Activated CD4-positive, alpha-beta T cell treated with anti-CD3 and anti-CD28 coated beads, Interleukin-2, Interleukin-4, amounts not matched to agents 100 ng/mL and 50 ng/mL, durations not matched to agents 16 hours and 8 hours (primary cell): Measurements from ENCODE around the gene CEP131.

Experiments used
- DNase-seq: peaks from one replicate; pipeline ENCODE4 v3.0.0-alpha.2; 2020; ENCODE audit warnings: low spot score

The CEP131 gene

DNA sequence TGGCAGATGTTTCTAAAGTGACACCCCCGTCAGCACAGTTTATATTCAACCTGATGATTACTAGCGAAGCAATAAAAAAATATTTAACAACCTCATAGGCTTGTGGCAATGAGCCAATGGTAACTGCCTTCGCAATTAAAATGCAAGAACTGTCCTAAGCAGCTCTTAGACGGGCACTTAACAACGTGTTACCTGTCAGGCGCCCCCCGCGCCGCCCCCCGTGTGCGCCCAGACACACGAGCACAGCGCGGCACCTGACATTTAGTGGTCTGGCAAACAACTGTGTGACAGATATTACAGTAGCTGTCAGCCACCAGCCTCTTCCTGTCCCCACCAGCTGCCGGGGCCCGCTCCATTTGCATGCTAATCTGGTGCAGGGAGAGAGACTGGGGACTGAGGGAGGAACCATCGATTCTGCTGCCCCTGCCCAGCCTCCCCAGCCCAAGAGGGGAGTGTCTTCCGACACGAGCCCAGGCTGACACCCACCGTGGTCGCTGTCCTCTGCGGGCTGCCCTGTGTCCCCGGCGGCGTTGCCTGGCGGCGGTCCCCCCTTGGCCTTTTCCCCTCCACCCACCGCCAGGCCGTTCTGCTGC is 29.0 kb upstream of the CEP131 start:
- no peak for DNase-seq

GRCh38 chr17:81251094-81251708 is 28.4 kb upstream of the CEP131 start:
- no peak for DNase-seq

GRCh38 chr17:81250286-81251093 is 27.7 kb upstream of the CEP131 start:
- no peak for DNase-seq

GRCh38 chr17:81249223-81250040 is 26.7 kb upstream of the CEP131 start:
- no peak for DNase-seq

- no peak for DNase-seq
Observed at GRCh38 chr17:81248649-81249048, 25.9 kb upstream of the CEP131 start.

DNA sequence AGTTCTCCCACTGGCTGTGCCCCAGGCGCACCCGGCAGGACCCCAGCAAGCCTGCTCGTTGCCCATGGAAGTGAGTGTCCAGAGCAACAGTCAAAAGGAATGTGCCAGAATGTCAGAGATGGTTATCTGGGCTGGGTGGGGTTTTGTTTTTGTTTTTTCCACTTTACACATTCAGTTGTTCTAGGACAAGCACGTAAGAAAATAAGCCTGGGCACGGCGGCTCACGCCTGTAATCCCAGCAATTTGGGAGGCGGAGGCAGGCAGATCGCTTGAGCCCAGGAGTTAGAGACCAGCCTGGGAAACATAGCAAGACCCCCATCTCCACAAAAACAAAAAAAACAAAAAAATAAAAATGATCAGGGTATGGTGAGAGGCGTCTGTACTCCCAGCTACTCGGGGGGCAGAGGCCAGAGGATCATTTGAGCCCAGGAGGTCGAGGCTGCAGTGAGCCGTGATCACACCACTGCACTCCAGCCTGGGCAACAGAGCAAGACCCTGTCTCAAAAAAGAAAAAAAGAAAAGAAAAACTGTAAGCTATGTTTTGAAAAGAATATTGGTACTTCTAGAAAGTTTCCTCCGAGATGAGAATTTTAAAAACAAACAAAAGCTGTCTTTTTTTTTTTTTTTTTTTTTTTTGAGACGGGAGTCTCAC is 24.7 kb upstream of the CEP131 start:
- no peak for DNase-seq

DNA sequence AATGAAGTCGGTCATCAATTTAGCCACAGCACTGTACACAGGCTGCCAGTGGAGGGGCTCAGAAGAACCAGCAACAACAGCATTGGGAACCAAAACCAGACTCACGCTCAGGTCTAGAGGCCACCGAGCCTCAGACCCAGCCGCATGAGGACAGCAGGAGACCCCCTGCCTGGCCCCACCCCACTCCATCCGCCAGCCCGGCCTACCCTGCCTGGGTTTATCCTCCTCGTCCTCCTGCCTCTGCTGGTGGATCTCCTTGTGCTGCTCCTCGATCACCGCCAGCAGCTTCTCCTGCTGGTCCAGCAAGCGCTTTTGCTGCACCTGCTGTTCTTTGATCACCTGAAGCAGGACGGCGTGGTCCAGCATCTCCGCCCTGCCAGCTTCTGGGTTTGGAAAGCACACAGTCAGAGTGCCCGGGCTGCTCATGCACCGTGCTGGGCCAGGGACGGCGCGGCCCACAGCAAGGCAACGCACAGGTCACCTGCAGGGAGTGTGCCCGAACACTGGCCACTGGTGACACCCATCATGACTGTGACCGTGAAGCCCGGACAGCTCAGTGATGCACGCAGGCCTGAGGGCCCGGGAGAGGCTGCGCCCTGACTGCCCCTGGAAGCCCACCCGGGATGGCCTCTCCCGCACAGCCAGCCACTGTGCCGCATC is 24.0 kb upstream of the CEP131 start:
- no peak for DNase-seq

- no peak for DNase-seq
Observed at GRCh38 chr17:81246343-81246670, 23.5 kb upstream of the CEP131 start.

GRCh38 chr17:81245665-81246342 is 23.0 kb upstream of the CEP131 start:
- DNase-seq = no peak

DNA sequence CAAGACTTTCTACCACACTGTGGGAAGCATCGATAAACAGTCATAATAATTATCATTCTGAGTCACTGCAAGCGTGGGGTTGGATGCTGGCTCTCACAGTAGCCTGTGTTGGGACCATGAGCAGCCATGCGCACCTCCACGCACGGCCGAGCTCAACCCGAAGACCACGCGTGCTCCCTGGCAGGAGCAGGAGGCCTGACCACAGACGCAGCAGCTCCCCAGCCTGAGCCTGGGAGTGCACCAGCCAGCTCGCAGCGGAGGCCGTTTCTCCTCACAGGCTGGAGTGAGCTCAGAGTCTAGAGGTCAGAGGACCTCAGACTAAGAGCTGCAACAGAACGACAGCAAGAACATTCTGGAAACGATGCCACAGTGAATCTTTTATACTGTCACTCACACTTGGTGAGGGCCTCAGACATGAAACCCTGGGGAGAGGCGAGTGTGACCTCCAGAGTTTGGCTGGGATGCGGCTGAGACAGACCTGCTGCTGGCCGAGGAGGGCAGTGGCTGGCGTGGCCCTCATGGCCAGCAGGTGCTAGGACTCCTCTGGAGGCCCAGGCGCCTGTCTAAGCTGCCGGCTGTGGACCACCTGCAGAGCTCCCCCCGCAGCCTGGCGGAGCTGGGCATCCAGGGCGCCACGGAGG is 22.4 kb upstream of the CEP131 start:
- DNase-seq = peak; percentile 52

DNA sequence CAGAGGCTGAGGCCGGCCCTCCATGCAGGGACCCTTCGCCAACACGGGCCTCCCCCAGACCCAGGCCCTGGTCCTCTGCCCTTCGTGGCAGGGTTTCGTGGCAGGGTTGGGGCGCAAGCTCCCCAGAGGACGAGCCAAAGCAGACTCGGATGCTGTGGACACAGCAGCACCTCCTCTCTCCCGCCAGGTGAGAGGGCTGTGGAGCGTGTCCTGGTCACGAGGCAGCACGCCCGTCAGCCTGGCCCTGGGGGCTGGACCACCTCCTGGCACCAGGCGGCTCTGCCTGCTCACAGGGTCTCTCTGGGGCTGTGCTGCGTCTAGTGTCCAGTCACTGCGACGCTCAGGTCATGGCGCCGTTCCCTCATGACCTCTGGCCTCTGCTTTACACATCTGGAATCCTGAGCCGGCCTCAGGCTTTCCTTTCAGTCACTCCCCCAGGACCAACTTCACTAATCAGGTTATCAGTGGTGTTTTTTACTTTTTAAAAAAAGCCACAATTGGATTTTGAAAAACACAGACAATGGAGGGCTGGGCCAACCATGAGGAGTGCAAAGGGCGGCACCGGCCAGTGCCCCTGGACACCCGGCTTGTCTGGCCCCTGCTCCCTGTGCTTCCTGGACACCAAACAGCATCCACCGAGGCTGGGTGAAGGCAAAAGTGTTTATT is 21.7 kb upstream of the CEP131 start:
- no peak for DNase-seq

DNA sequence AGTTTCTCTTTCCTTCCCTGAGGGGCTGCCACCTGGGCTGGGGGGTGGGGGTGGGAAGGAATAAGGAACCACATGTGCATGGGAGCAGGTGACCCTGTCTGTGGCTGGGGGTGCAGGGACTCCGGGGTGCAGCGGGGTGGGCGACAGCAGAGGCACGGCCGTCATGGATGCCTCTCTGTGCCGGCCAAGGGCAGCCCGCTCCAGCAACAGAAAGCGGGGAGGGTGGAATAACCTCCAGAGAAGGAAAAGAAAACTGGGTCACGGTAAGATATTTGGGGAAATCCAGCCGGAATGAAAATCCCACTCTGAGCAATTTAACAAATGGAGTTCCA is 20.5 kb upstream of the CEP131 start:
- no peak for DNase-seq

- DNase-seq = no peak
Observed at GRCh38 chr17:81242421-81243332, 19.9 kb upstream of the CEP131 start.

DNA sequence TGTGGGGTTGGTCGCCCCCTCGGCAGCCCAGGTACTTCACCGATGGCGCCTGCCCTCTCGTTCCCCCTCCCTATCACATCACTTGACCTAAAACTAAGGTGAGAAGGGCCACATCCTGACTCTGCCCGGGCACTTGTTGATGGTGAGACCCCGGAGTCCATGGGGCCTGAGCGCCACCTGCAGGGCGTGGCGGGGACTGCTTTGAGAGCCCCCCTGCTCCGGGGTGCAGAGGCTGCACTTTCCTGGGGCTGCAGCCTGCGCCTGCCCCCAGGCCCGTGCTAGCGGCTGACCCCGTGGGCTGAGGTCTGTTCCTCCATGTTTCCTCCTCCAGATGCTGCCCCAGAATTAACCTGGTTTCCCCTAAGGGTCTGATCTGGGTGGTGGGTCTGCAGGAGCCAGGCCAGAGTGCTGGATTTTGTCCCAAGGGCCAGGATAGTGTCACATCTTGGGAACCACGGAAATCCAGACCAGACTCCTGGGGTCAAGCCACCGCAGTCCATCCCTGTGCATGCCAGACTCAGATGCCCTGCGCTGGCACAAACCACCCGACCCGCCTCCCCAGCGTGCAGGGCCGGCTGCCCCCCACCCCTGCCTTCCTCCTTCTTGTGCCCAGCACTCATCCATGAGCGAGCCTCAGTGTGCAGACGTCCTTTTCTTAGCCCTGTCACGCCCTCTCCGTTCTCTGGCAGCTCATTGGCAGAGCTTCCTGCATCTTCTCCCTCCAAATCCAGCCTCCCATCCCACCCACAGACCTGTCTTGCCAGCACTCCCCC is 19.1 kb upstream of the CEP131 start:
- peak; percentile 69 for DNase-seq

GRCh38 chr17:81241203-81241602 is 18.4 kb upstream of the CEP131 start:
- no peak for DNase-seq

DNA sequence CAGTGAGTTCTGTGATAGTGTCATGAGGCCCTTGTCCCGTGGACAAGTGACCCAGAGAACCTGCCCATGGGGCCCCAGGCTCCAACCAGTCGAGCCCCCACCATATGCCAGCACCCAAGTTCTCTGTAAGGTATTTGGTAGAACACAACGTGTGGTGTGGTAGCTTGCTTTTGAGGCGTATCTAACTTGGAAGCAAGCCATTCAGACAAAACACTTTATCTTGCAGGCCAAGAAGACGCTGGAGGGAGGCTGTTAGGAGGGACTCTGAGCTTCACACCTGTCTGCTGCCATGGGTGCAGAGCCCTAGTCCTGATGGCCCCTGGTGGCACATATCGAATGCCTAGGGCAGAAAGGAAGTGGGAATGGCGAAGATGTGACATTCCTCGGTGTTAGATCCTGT is 18.0 kb upstream of the CEP131 start:
- no peak for DNase-seq

- DNase-seq = peak; percentile 58
Observed at GRCh38 chr17:81239714-81240555, 17.2 kb upstream of the CEP131 start.
